GM18499 (cell line): ENCODE measurements around the gene NFIB.

ENCODE experiments used
- ATAC-seq: cut with Tn5 transposase; IDR thresholded peaks from one replicate; pipeline ENCODE4 v1.9.1; 2021; ENCODE audit warnings: moderate number of reproducible peaks; ENCODE audit not compliant: insufficient read depth, unreplicated experiment

NFIB gene

GRCh38 chr9:14197325-14197858, 116.5 kb downstream of the NFIB start:
- no peak for ATAC-seq

GRCh38 chr9:14193328-14193990, 120.5 kb downstream of the NFIB start:
- ATAC-seq, result no peak

GRCh38 chr9:14192556-14192955, 121.4 kb downstream of the NFIB start:
- ATAC-seq, result no peak

GRCh38 chr9:14191512-14191911, 122.4 kb downstream of the NFIB start:
- ATAC-seq, result no peak

- no peak for ATAC-seq
Observed at GRCh38 chr9:14190240-14190639, 123.7 kb downstream of the NFIB start.

GRCh38 chr9:14189578-14189977, 124.4 kb downstream of the NFIB start:
- no peak for ATAC-seq

GRCh38 chr9:14189146-14189545, 124.8 kb downstream of the NFIB start:
- no peak for ATAC-seq

GRCh38 chr9:14188538-14188937, 125.4 kb downstream of the NFIB start:
- no peak for ATAC-seq

- ATAC-seq, result no peak
Observed at GRCh38 chr9:14188011-14188410, 125.9 kb downstream of the NFIB start.

GRCh38 chr9:14186096-14186495, 127.8 kb downstream of the NFIB start:
- ATAC-seq, result no peak

- ATAC-seq, result no peak
Observed at GRCh38 chr9:14185016-14185415, 128.9 kb downstream of the NFIB start.

GRCh38 chr9:14183001-14183400, 130.9 kb downstream of the NFIB start:
- no peak for ATAC-seq

- ATAC-seq, result no peak
Observed at GRCh38 chr9:14180960-14181537, 132.9 kb downstream of the NFIB start.

- no peak for ATAC-seq
Observed at GRCh38 chr9:14180093-14180959, 133.6 kb downstream of the NFIB start.

- no peak for ATAC-seq
Observed at GRCh38 chr9:14179449-14179848, 134.5 kb downstream of the NFIB start.

- ATAC-seq, result no peak
Observed at GRCh38 chr9:14175778-14176177, 138.2 kb downstream of the NFIB start.

- ATAC-seq, result no peak
Observed at GRCh38 chr9:14173713-14174112, 140.2 kb downstream of the NFIB start.

- no peak for ATAC-seq
Observed at GRCh38 chr9:14170973-14171596, 142.9 kb downstream of the NFIB start.

- no peak for ATAC-seq
Observed at GRCh38 chr9:14170392-14170931, 143.5 kb downstream of the NFIB start.

- no peak for ATAC-seq
Observed at GRCh38 chr9:14168381-14168780, 145.6 kb downstream of the NFIB start.
